Fibroblast of lung (primary cell): ENCODE results near the gene SLC30A2.

ENCODE experiments used
- EZH2 ChIP-seq: IDR thresholded peaks from 2 replicates; pipeline ENCODE4 v1.5.1; 2012; ENCODE audit warnings: low read length, control low read depth, mild to moderate bottlenecking; ENCODE audit errors: missing control alignments
- TF ChIP-seq, protein P1 (sequence below), 2 donors: IDR thresholded peaks in 1 of 2; conservative IDR thresholded peaks in 1 of 2; 1 replicate in 1 of 2; 2 replicates in 1 of 2; pipeline ENCODE4 v1.5.1; 2011 to 2012; ENCODE audit warnings: low read length in 2 of 2, control low read depth in 1 of 2, inconsistent platforms in 1 of 2, low read depth in 1 of 2, mild to moderate bottlenecking in 1 of 2

GRCh38 chr1:26082020-26082350 lies 36.1 kb upstream of the SLC30A2 start:
- TF ChIP-seq, protein P1, sequence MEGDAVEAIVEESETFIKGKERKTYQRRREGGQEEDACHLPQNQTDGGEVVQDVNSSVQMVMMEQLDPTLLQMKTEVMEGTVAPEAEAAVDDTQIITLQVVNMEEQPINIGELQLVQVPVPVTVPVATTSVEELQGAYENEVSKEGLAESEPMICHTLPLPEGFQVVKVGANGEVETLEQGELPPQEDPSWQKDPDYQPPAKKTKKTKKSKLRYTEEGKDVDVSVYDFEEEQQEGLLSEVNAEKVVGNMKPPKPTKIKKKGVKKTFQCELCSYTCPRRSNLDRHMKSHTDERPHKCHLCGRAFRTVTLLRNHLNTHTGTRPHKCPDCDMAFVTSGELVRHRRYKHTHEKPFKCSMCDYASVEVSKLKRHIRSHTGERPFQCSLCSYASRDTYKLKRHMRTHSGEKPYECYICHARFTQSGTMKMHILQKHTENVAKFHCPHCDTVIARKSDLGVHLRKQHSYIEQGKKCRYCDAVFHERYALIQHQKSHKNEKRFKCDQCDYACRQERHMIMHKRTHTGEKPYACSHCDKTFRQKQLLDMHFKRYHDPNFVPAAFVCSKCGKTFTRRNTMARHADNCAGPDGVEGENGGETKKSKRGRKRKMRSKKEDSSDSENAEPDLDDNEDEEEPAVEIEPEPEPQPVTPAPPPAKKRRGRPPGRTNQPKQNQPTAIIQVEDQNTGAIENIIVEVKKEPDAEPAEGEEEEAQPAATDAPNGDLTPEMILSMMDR (conservative IDR thresholded peaks at IDR 0.05 in 1 of 2, IDR thresholded peaks at IDR 0.05 in 1 of 2; ENCODE audit: low read depth in 1 of 2, low read length in 2 of 2): no peak
- no peak for TF ChIP-seq EZH2
